Measurements from ENCODE around the gene SLC15A3.

The SLC15A3 gene

GRCh38 chr11:60930394-60930793 lies 21.6 kb downstream of the SLC15A3 start:
- Histone ChIP-seq H2BK5ac (ENCODE audit: low read depth, low read length, poor library complexity, severe bottlenecking) (no peak overlapping the region), H2BK15ac (ENCODE audit: low read depth, poor library complexity, severe bottlenecking) (no peak overlapping the region), H3K79me1 (replicated peaks; ENCODE audit: low read length, poor library complexity, severe bottlenecking) (peaks cover 10% of the 10 kb centered on the region), H2AK5ac (ENCODE audit: low read length, severe bottlenecking) (no peak overlapping the region), H2AFZ (ENCODE audit: low read depth, low read length) (no peak overlapping the region), H3K14ac (ENCODE audit: low read length in 2 of 2) (no peak overlapping the region), H3K4ac (ENCODE audit: low read depth in 1 of 2, low read length in 2 of 2) (no peak overlapping the region), H2BK120ac (ENCODE audit: low read depth, low read length) (no peak overlapping the region), H3K18ac (ENCODE audit: low read depth in 1 of 2, low read length in 2 of 2) (no peak overlapping the region), H4K91ac (ENCODE audit: low read length) (no peak overlapping the region), H3K36me3 (ENCODE audit: control insufficient read depth in 1 of 2, insufficient read depth in 2 of 2, low read depth in 1 of 2, low read length in 2 of 2) (peaks cover 0 to 75% of the 10 kb centered on the region in 2 experiments), H4K8ac (ENCODE audit: low read length) (no peak overlapping the region), H3K9me3 (ENCODE audit: control insufficient read depth, low read length) (no peaks in the 10 kb centered on the region), H3K27ac (ENCODE audit: low read length, poor library complexity, severe bottlenecking) (no peak overlapping the region), H3K23ac (ENCODE audit: low read length in 2 of 2) (no peak overlapping the region), H3K4me2 (ENCODE audit: low read length, poor library complexity, severe bottlenecking) (no peak overlapping the region), H3K27me3 (ENCODE audit: control insufficient read depth in 1 of 2, insufficient read depth in 1 of 2, low read length in 2 of 2) (peaks cover 0 to 3% of the 10 kb centered on the region in 2 experiments), H3K9ac (ENCODE audit: low read length) (no peak overlapping the region), H2BK12ac (ENCODE audit: low read length in 2 of 2) (no peak overlapping the region), H3K4me3 (ENCODE audit: insufficient read depth in 1 of 2, low read depth in 1 of 2, low read length in 2 of 2) (no peak overlapping the region), H3K4me1 (ENCODE audit: control insufficient read depth, insufficient read depth, low read depth, low read length) (peaks cover 14% of the 10 kb centered on the region)
- WGBS, result 97% methylated on average over 4 of the region's 4 CpGs
- no peak for DNase-seq

- Histone ChIP-seq H3K27ac (ENCODE audit: low read length, poor library complexity, severe bottlenecking) (no peak overlapping the region), H3K14ac (ENCODE audit: low read length in 2 of 2) (no peak overlapping the region), H2BK120ac (ENCODE audit: low read depth, low read length) (no peak overlapping the region), H3K9ac (ENCODE audit: low read length) (no peak overlapping the region), H3K79me1 (replicated peaks; ENCODE audit: low read length, poor library complexity, severe bottlenecking) (peaks cover 17% of the 10 kb centered on the region), H2BK12ac (ENCODE audit: low read length in 2 of 2) (no peak overlapping the region), H3K23ac (ENCODE audit: low read length in 2 of 2) (no peak overlapping the region), H3K27me3 (ENCODE audit: control insufficient read depth in 1 of 2, insufficient read depth in 1 of 2, low read length in 2 of 2) (peaks cover 0 to 9% of the 10 kb centered on the region in 2 experiments), H3K18ac (ENCODE audit: low read depth in 1 of 2, low read length in 2 of 2) (no peak overlapping the region), H3K4me1 (ENCODE audit: control insufficient read depth, insufficient read depth, low read depth, low read length) (peaks cover 21% of the 10 kb centered on the region), H4K8ac (ENCODE audit: low read length) (no peak overlapping the region), H3K4ac (ENCODE audit: low read depth in 1 of 2, low read length in 2 of 2) (no peak overlapping the region), H2BK15ac (ENCODE audit: low read depth, poor library complexity, severe bottlenecking) (no peak overlapping the region), H2AK5ac (ENCODE audit: low read length, severe bottlenecking) (no peak overlapping the region), H2BK5ac (ENCODE audit: low read depth, low read length, poor library complexity, severe bottlenecking) (no peak overlapping the region), H2AFZ (ENCODE audit: low read depth, low read length) (no peak overlapping the region), H3K36me3 (ENCODE audit: control insufficient read depth in 1 of 2, insufficient read depth in 2 of 2, low read depth in 1 of 2, low read length in 2 of 2) (peaks cover 0 to 68% of the 10 kb centered on the region in 2 experiments), H3K4me2 (ENCODE audit: low read length, poor library complexity, severe bottlenecking) (no peak overlapping the region), H3K4me3 (ENCODE audit: insufficient read depth in 1 of 2, low read depth in 1 of 2, low read length in 2 of 2) (no peak overlapping the region), H4K91ac (ENCODE audit: low read length) (no peak overlapping the region), H3K9me3 (ENCODE audit: control insufficient read depth, low read length) (no peaks in the 10 kb centered on the region)
- WGBS, result 87% methylated on average over 4 of the region's 4 CpGs
- no peak for DNase-seq
Measured at GRCh38 chr11:60929764-60930163, 22.2 kb downstream of the SLC15A3 start.

GRCh38 chr11:60928563-60929001 lies 23.4 kb downstream of the SLC15A3 start:
- Histone ChIP-seq H3K4me3 (ENCODE audit: insufficient read depth in 1 of 2, low read depth in 1 of 2, low read length in 2 of 2) (peak overlapping the region in 1 of 2 experiments; percentile 20), H4K8ac (ENCODE audit: low read length) (no peak overlapping the region), H3K4me2 (ENCODE audit: low read length, poor library complexity, severe bottlenecking) (no peak overlapping the region), H2BK12ac (ENCODE audit: low read length in 2 of 2) (no peak overlapping the region), H3K9me3 (ENCODE audit: control insufficient read depth, low read length) (no peaks in the 10 kb centered on the region), H4K91ac (ENCODE audit: low read length) (no peak overlapping the region), H2BK15ac (ENCODE audit: low read depth, poor library complexity, severe bottlenecking) (no peak overlapping the region), H2AK5ac (ENCODE audit: low read length, severe bottlenecking) (no peak overlapping the region), H3K79me1 (replicated peaks; ENCODE audit: low read length, poor library complexity, severe bottlenecking) (peaks cover 20% of the 10 kb centered on the region), H3K23ac (ENCODE audit: low read length in 2 of 2) (no peak overlapping the region), H2BK5ac (ENCODE audit: low read depth, low read length, poor library complexity, severe bottlenecking) (no peak overlapping the region), H3K36me3 (ENCODE audit: control insufficient read depth in 1 of 2, insufficient read depth in 2 of 2, low read depth in 1 of 2, low read length in 2 of 2) (peaks cover 0 to 57% of the 10 kb centered on the region in 2 experiments), H3K4me1 (ENCODE audit: control insufficient read depth, insufficient read depth, low read depth, low read length) (peaks cover 27% of the 10 kb centered on the region), H3K9ac (ENCODE audit: low read length) (no peak overlapping the region), H3K4ac (ENCODE audit: low read depth in 1 of 2, low read length in 2 of 2) (no peak overlapping the region), H2AFZ (ENCODE audit: low read depth, low read length) (no peak overlapping the region), H2BK120ac (ENCODE audit: low read depth, low read length) (no peak overlapping the region), H3K27me3 (ENCODE audit: control insufficient read depth in 1 of 2, insufficient read depth in 1 of 2, low read length in 2 of 2) (peaks cover 0 to 12% of the 10 kb centered on the region in 2 experiments), H3K14ac (ENCODE audit: low read length in 2 of 2) (no peak overlapping the region), H3K27ac (ENCODE audit: low read length, poor library complexity, severe bottlenecking) (no peak overlapping the region), H3K18ac (ENCODE audit: low read depth in 1 of 2, low read length in 2 of 2) (no peak overlapping the region)
- WGBS, result 92% methylated on average over 20 of the region's 20 CpGs
- no peak for DNase-seq

GRCh38 chr11:60927600-60927999 lies 24.4 kb downstream of the SLC15A3 start:
- WGBS, result 91% methylated on average over 16 of the region's 16 CpGs
- H3K4me1 ChIP-seq (ENCODE audit: control insufficient read depth, insufficient read depth, low read depth, low read length), result peaks cover 22% of the 10 kb centered on the region
- no peak overlapping the region for H3K27ac ChIP-seq (ENCODE audit: low read length, poor library complexity, severe bottlenecking)
- H2AFZ ChIP-seq (ENCODE audit: low read depth, low read length), result no peak overlapping the region
- no peak overlapping the region for H3K18ac ChIP-seq (ENCODE audit: low read depth in 1 of 2, low read length in 2 of 2)
- H4K8ac ChIP-seq (ENCODE audit: low read length), result no peak overlapping the region
- H3K14ac ChIP-seq (ENCODE audit: low read length in 2 of 2), result no peak overlapping the region
- H2BK12ac ChIP-seq (ENCODE audit: low read length in 2 of 2), result no peak overlapping the region
- no peak overlapping the region for H2BK5ac ChIP-seq (ENCODE audit: low read depth, low read length, poor library complexity, severe bottlenecking)
- no peak overlapping the region for H3K4me2 ChIP-seq (ENCODE audit: low read length, poor library complexity, severe bottlenecking)
- H3K9ac ChIP-seq (ENCODE audit: low read length), result no peak overlapping the region
- no peak overlapping the region for H2AK5ac ChIP-seq (ENCODE audit: low read length, severe bottlenecking)
- H3K27me3 ChIP-seq (ENCODE audit: control insufficient read depth in 1 of 2, insufficient read depth in 1 of 2, low read length in 2 of 2), result peaks cover 0 to 12% of the 10 kb centered on the region in 2 experiments
- no peak overlapping the region for H4K91ac ChIP-seq (ENCODE audit: low read length)
- H2BK120ac ChIP-seq (ENCODE audit: low read depth, low read length), result no peak overlapping the region
- H3K4ac ChIP-seq (ENCODE audit: low read depth in 1 of 2, low read length in 2 of 2), result no peak overlapping the region
- H3K36me3 ChIP-seq (ENCODE audit: control insufficient read depth in 1 of 2, insufficient read depth in 2 of 2, low read depth in 1 of 2, low read length in 2 of 2), result peaks cover 5 to 59% of the 10 kb centered on the region in 2 experiments
- H3K23ac ChIP-seq (ENCODE audit: low read length in 2 of 2), result no peak overlapping the region
- peaks cover 20% of the 10 kb centered on the region for H3K79me1 ChIP-seq (replicated peaks; ENCODE audit: low read length, poor library complexity, severe bottlenecking)
- no peak overlapping the region for H2BK15ac ChIP-seq (ENCODE audit: low read depth, poor library complexity, severe bottlenecking)
- no peak for DNase-seq
- H3K4me3 ChIP-seq (ENCODE audit: insufficient read depth in 1 of 2, low read depth in 1 of 2, low read length in 2 of 2), result no peak overlapping the region
- no peaks in the 10 kb centered on the region for H3K9me3 ChIP-seq (ENCODE audit: control insufficient read depth, low read length)
